ENCODE data around the gene FAM83E.

GRCh38 chr19:48638831-48639381, 24.0 kb upstream of the FAM83E start:
- TF ChIP-seq TAF1 (IDR thresholded peaks at IDR 0.05; ENCODE audit: borderline replicate concordance, low read depth, low read length) (no peak), POLR2A (IDR thresholded peaks at IDR 0.05; ENCODE audit: low read depth, low read length) (no peak)

All from GM12892 (cell line).